Measurements from ENCODE around the gene LAMTOR2. TPM values are rescaled to one million over a fixed set of nuclear protein-coding genes. Genes with fewer than 3 reads are reported as not detected.
A peak's percentile ranks its signal among the peaks of the same experiment; 100 is the strongest.

Gene LAMTOR2
- total RNA-seq, 1 experiment from 2014 or later = 63.4 TPM

GRCh38 chr1:156103521-156103947 lies 49.0 kb downstream of the LAMTOR2 start:
- no TSS peak for BruUV-seq (replicated peaks)
- ATAC-seq (peak; percentile 23; the same call in 1 of the 2 replicates), DNase-seq (ENCODE audit: low read depth, low spot score) (no peak)
- Histone ChIP-seq H3K36me3 (ENCODE audit: control insufficient read depth, insufficient read depth, low read length) (no peaks in the 10 kb centered on the region), H3K4me3 (ENCODE audit: low read depth in 2 of 2, low read length in 2 of 2) (no peak overlapping the region), H3K4me1 (ENCODE audit: control insufficient read depth, insufficient read depth, low read length) (peaks cover 48% of the 10 kb centered on the region), H3K27ac (ENCODE audit: low read length) (peak overlapping the region; percentile 95), H3K27me3 (ENCODE audit: control insufficient read depth, insufficient read depth, low read length) (no peaks in the 10 kb centered on the region), H3K9me3 (ENCODE audit: control insufficient read depth, insufficient read depth, low read depth, low read length) (no peaks in the 10 kb centered on the region)
- no peak for TF ChIP-seq TCF7L2 (IDR thresholded peaks at IDR 0.05; ENCODE audit: low read depth, low read length)
- no peak for TF ChIP-seq REST (IDR thresholded peaks at IDR 0.05; ENCODE audit: insufficient read depth in 1 of 2, low read depth in 2 of 2, low read length in 1 of 2)
- no peak for TF ChIP-seq SIN3A (IDR thresholded peaks at IDR 0.05; ENCODE audit: borderline replicate concordance, insufficient read depth, low read depth, low read length)
- TF ChIP-seq POLR2AphosphoS5 (IDR thresholded peaks at IDR 0.05; ENCODE audit: low read depth, low read length) = no peak
- TF ChIP-seq CTCF (IDR thresholded peaks at IDR 0.05) = no peak
- ChIA-PET CTCF (interaction anchor here (0.5 to 1.2 kb wide), 3 partner anchors 9 to 109 kb away, joined by 3 to 5 read pairs (median 4); partner anchors contain the start of gene PMF1), POLR2A (interaction anchor here (1.0 kb wide), 2 partner anchors 10 to 26 kb away, joined by 3 read pairs; no protein-coding TSS in a partner anchor)
- in situ Hi-C loops (cut with HindIII; ENCODE audit: low pct_unique_long_range_greater_than_20kb, low sequenced_read_pairs) (no loop called here), intact Hi-C loops (cut with micrococcal nuclease; ENCODE audit: unreplicated experiment) (no loop called here)

GRCh38 chr1:156104065-156104810 lies 49.7 kb downstream of the LAMTOR2 start:
- CTCF ChIA-PET = interaction anchor here (0.5 to 0.8 kb wide), 2 partner anchors 10 to 109 kb away, joined by 4 to 5 read pairs; partner anchors contain the start of gene PMF1
- intact Hi-C loops (cut with micrococcal nuclease; ENCODE audit: unreplicated experiment) = no loop called here
- peaks cover 49% of the 10 kb centered on the region for H3K4me1 ChIP-seq (ENCODE audit: control insufficient read depth, insufficient read depth, low read length)

More at GRCh38 chr1:156104065-156104810, 49.7 kb downstream of the LAMTOR2 start:
- in situ Hi-C loops (cut with HindIII; ENCODE audit: low pct_unique_long_range_greater_than_20kb, low sequenced_read_pairs) = no loop called here
- Histone ChIP-seq H3K9me3 (ENCODE audit: control insufficient read depth, insufficient read depth, low read depth, low read length) (no peaks in the 10 kb centered on the region), H3K4me3 (ENCODE audit: low read depth in 2 of 2, low read length in 2 of 2) (no peak overlapping the region), H3K27ac (ENCODE audit: low read length) (peak overlapping the region; percentile 95), H3K36me3 (ENCODE audit: control insufficient read depth, insufficient read depth, low read length) (no peaks in the 10 kb centered on the region), H3K27me3 (ENCODE audit: control insufficient read depth, insufficient read depth, low read length) (no peaks in the 10 kb centered on the region)
- POLR2A ChIA-PET = interaction anchor here (0.8 to 1.0 kb wide), 2 partner anchors 19 to 25 kb away, joined by 3 read pairs; no protein-coding TSS in a partner anchor
- DNase-seq (ENCODE audit: low read depth, low spot score) = no peak
- no TSS peak for BruUV-seq (replicated peaks)
- ATAC-seq = peak; percentile 62
- TF ChIP-seq POLR2AphosphoS5 (IDR thresholded peaks at IDR 0.05; ENCODE audit: low read depth, low read length) (0 out of 2 replicates have a peak, but pooled peaks have one; percentile 30), TCF7L2 (IDR thresholded peaks at IDR 0.05; ENCODE audit: low read depth, low read length) (no peak)
